Myocyte (in vitro differentiated cells): Measurements from ENCODE around the gene FBXW4. TPM values are rescaled to one million over a fixed set of nuclear protein-coding genes. Genes with fewer than 3 reads are reported as not detected.
A peak's percentile ranks its signal among the peaks of the same experiment; 100 is the strongest.

Experiments
- DNase-seq: peaks from one replicate; pipeline ENCODE4 v3.0.0-alpha.2; 2012; ENCODE audit warnings: low read depth
- polyA plus RNA-seq: library from polyadenylated mRNA; unstranded; fragments of >200 nt; gene quantifications from one replicate; pipeline ENCODE4 v1.2.1, GENCODE V29; 2012; ENCODE audit warnings: missing spikeins
- total RNA-seq: library from RNA; depleted of rRNA; stranded (reverse); fragments of >200 nt; gene quantifications from 2 replicates; pipeline ENCODE4 v1.2.3, GENCODE V29; 2014

FBXW4 gene, protein sequence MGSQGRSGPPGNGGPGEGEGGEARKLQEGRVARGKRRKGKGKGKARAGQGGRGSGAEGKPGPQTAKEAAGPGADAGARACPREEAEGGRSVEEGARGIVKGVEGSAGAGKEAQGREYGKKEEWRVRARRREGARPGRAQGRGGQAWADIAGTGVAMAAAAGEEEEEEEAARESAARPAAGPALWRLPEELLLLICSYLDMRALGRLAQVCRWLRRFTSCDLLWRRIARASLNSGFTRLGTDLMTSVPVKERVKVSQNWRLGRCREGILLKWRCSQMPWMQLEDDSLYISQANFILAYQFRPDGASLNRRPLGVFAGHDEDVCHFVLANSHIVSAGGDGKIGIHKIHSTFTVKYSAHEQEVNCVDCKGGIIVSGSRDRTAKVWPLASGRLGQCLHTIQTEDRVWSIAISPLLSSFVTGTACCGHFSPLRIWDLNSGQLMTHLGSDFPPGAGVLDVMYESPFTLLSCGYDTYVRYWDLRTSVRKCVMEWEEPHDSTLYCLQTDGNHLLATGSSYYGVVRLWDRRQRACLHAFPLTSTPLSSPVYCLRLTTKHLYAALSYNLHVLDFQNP
- total RNA-seq = 27.7 and 35.1 TPM in 2 replicates
- 60.3 TPM for polyA plus RNA-seq

DNA sequence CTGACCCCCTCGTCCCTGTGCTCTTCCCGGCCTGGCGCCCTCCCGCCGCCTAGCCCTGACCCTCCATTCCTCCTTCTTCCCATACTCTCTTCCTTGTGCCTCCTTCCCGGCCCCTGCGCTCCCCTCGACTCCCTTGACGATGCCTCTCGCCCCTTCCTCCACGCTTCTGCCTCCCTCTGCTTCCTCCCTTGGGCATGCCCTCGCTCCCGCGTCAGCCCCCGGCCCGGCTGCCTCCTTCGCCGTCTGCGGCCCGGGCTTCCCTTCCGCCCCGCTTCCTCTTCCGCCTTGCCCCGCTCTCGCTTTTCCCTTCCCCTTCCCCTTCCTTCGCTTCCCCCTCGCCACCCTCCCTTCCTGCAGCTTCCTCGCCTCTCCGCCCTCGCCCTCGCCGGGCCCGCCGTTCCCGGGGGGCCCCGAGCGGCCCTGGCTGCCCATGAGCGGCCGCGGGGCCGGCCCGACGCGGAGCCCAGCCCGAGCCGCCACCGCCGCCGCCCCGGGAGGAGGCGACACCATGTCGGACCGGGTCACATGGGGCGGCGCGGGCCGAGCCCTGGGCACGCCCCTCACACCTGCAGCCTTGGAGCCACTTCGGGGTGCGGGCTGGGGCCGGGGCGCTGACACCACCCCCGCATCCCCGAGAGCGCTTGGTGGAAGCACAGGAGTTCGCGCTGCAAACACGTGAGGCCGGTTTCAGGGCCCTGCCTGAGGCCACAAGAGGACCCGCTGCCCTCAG, at the start of gene FBXW4:
Gene FBXW4 (minus strand): TSS at position 497 of the 730 bp plus-strand sequence. CDS start 65 bp downstream, at position 432.
- DNase-seq = peak; percentile 59

DNA sequence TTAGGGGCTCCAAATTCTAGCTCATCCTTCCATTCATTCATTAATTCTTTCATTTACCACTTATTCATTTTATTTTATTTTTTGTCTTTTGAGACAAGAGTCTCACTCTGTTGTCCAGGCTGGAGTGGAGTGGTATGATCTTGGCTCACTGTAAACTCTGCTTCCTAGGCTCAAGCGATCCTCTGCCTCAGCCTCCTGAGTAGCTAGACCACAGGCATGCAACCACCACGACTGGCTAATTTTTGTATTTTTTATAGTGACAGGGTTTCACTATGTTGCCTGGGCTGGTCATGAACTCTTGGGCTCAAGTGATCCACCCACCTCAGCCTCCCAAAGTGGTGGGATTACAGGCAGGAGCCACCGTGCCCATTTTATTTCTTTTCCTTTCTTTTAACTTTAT, 49.3 kb upstream of the FBXW4 start:
- DNase-seq = peak; percentile 25

DNA sequence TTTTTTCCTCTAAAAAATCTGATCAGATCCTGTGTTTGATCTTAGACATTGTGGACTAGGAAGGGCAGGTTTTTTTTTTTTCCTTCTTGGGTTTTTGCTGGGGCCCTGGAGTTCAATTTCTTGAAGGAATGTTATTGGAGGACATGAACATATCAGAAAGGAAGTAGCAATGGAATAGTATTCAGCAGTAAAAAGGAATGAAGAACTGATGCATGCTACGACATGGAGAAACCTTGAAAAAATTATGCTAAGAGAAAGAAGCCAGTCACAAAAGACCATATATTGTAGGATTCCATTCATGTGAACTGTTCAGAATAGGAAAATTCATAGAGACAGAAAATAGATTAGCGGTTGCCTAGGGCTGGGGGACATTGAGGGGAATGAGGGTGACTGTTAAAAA, 47.0 kb upstream of the FBXW4 start:
- no peak for DNase-seq

- DNase-seq = no peak
These were observed 41.7 kb upstream of the FBXW4 start for GRCh38 chr10:101736666-101737065.

DNA sequence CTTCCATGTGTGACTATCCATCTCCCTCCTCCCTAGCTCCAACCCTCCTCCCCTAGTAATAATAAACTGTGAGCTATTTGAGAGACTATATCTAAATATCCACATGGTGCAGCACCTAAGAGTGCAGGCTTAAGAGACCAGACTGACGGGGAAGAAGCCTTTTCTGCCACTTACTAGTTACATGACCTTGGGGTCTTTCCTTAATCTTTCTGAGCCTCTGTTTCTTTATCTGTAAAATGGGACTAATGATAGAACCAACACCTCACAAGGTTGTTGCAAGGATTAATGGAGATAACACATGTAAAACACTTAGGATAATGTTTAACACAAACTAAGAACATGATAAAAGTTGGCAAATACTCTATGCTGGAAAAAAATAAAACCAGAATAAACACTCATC, 37.1 kb upstream of the FBXW4 start:
- DNase-seq = no peak

DNA sequence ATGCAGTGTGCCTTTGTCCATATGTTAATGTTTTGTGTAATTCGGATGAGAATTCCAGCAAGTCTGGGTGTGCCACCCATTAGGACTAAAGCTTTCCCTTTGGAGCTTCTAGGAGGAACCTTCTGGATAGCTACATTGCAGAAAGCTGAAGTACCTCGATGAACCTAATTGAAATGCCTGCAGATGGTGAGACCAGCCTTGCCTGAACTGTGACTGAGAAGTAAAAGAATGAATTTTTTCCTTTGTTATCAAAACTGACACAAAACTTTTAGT, 31.1 kb upstream of the FBXW4 start:
- no peak for DNase-seq

GRCh38 chr10:101725296-101726114, 30.5 kb upstream of the FBXW4 start:
- no peak for DNase-seq

GRCh38 chr10:101724446-101724845, 29.5 kb upstream of the FBXW4 start:
- no peak for DNase-seq

- DNase-seq = no peak
These were observed 28.2 kb upstream of the FBXW4 start for GRCh38 chr10:101723176-101723575.

DNA sequence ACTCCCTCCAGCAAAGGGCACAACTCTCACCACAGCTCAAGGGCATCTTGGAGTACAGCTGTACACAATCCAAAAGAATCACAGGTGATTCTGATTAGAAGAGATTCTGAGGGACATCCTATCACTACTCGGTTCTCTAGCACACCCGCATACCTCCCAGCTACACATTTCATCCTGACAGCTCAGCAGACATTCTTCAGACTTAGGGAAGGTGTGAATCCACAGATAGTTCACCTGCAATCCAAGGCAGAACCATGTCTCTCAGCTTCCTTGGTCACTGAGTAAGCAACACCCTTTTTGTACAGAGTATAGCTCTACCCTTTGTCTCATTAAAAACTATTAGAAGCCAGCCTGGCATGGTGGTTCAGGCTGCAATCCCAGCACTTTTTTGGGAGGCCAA, 26.8 kb upstream of the FBXW4 start:
- no peak for DNase-seq

DNA sequence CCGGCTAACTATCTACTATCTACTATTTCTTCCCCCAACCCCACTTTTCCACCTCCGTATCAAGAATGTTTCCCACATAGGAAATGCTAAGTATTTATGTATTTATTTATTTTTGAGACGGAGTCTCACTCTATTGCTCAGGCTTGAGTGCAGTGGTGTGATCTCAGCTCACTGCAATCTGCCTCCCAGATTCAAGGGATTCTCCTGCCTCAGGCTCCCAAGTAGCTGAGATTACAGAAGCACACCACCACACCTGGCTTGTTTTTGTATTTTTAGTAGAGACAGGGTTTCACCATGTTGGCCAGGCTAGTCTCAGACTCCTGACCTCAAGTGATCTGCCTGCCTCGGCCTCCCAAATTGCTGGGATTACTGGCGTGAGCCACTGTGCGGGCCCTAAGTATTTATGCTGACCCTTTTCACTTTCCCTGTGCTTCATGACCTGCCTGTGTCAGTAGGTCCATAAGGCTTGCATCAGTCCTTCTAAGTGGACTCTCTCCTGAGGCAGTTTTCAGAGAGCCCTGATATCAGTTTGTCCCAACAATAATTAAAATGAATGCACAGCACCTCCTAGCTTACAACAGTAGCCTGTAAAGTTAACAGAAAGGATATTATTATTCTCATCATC, 25.7 kb upstream of the FBXW4 start:
- no peak for DNase-seq

DNA sequence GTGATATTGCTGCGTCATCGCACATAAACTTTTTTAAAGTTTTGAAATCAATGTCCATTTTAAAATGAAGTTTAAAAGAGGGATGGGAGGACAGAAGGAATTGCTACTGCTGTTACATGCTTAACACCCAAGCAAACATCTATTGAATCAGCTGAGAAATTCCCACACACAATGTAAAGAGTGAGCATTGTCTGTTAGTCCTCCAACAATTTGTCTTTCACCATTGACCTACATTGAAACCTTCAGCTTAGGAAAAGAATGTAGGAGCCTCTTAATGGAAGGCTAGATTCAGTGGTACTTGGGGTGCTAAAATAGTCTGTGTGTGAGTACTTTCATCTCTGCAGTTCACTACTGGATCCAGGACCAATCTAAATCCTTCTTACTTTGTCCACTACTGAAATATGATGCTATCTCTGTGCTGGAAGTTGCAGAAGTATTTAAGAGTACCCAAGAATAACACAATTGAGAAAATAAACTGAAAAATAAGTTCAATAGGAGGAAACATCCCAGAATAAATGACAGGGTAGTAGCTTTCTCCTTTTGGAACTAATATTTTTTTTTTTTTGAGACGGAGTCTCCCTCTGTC, 23.8 kb upstream of the FBXW4 start:
- no peak for DNase-seq

DNA sequence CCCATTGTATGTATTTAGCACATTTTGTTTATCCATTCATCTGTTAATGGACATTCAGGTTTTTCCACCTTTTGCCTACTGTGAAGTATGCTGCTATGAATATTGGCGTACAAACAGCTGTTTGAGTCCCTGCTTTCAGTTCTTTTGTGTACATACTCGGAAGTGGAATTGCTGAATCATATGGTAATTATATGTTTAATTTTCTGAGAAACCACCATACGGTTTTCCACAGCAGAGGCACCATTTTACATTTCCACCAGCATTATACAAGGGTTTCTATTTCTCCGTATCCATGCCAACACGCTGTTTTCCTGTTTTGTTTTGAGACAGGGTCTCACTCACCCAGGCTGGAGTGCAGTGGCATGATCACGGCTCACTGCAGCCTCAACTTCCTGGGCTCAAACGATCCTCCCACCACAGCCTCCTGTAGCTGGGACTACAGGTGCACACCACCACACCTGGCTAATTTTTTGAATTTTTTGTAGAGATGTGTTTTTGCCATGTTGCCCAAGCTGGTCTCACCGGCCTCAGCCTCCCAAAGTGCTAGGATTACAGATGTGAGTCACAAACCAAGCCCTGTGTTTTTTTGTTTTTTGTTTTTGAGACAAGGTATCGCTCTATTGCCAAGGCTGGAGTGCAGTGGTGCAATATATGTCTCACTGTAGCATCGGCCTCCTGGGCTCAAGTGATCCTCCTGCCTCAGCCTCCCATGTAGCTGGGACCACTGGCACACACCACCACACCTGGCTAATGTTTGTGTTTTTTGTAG, 22.1 kb upstream of the FBXW4 start:
- DNase-seq = no peak

- no peak for DNase-seq
These were observed 18.0 kb upstream of the FBXW4 start for GRCh38 chr10:101712997-101713396.

DNA sequence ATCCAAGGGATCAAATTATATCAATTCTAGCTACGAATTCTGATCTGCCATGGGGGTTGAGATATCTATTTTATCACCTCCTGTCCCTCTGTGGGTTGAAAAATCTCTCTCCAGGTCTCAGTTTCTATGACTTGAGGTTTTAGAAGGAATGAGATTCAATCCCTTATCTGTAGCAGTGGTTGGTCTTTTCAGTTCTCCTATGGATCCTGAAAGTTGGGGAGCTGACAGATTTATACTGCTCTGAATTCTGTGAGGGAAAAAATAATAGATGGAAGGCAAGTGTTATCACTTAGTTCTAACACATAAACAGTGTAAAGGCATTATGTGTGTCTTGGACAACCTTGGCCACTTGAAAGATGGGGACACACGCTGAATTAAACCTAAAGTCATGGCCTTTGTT, 15.8 kb upstream of the FBXW4 start:
- no peak for DNase-seq

DNA sequence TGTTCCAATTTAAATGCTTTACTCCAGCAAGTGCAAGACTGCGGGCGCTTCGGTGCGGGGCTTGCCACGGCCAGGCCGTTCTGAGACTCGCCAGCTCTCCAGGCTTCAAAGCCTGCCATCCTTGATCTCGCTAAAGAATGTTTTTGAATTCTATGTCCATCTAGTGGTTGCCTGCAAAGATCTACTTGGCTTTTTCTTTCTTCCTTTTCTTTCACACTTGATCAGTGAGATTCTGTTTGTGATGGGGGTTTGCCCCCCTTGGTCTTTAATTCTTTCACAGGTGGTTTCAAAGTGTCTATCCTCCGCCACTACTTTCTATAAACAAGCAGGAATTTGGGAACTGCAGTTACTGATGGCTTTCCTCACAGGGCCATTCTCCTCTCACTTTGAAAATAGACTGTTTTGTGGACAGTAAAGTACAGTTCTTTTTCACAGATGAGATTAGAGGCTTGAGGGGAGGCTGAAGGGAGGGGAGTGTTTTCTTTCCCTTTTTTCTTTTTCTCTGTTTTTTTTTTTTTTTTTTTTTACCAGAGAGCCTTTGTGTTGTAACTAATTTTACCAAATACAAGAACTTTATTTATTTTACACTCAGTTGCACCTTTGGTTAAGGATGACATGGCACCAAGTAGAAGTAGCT, 15.2 kb upstream of the FBXW4 start:
- DNase-seq = no peak

GRCh38 chr10:101709359-101710058, 14.5 kb upstream of the FBXW4 start:
- no peak for DNase-seq

- DNase-seq = no peak
These were observed 13.9 kb upstream of the FBXW4 start for GRCh38 chr10:101708870-101709269.

- DNase-seq = no peak
These were observed 13.1 kb upstream of the FBXW4 start for GRCh38 chr10:101708073-101708472.
